Suppressor macrophage treated with lipopolysaccharide for 4 hours (primary cell): ENCODE data around the gene PREP.
"Not testable (repeated sequence)": the region's sequence is repeated elsewhere in the genome, so short reads cannot be mapped to it uniquely, and the experiment has no call there.

Experiments
- DNase-seq: peaks from one replicate; pipeline ENCODE4 v3.0.0-alpha.2; 2020

PREP gene

GRCh38 chr6:105389543-105389942, 13.3 kb downstream of the PREP start:
- DNase-seq = no peak

DNA sequence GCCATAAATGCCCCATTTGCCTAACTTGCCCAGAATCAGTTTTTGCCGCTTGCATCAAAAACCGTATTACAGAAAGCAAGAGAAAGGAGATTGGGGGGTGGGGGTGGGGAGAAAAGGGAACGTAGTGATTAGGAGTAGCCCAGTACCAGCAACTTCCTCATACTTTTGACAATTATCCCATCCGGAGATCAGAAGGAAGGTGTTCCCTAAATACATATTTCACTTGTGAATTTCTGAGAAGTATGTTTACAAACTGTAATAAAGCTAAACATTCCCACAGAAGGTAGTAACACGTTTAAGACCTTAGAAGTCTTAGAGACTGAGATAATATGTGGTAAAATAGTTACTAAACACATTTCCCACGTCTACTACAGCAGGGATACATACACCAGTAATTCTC, 14.5 kb downstream of the PREP start:
- DNase-seq = no peak

DNA sequence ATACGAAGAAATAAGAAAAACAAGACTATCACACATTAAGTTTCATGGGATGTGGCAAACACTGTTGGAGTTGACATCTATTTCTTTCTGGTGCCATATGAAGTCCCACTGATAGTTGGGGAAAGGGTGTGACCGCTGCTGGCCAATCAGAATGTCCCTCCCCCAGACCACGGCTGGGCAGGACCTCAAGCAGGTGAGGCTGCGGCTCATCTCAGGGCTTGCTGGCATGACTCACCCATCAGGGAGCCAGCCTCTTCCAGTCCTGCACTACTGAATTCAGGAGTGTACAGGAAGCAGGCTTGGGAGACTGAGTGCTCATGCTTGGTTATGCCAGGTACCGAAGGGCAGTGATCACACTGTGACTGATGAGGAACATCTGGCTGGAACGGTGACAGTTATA, 18.9 kb downstream of the PREP start:
- no peak for DNase-seq

DNA sequence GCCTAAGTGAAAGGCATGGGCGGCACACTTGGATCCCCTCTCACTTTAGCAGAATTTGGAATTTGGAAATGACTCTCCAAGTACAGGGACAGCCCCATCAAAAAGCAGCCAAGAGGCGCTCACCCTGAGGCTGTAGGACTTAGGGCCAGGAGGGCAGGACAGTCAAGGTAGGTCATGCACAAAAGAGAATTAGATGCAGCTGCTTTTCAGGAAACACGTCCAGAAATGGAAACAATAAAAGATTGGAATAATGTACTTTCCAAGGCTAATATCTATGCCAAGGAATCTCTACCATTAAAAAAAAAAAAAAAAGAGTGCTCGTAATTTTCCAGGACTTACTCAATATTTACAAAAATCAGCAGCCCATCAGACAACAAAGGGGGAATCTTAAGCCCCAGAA, 19.9 kb downstream of the PREP start:
- DNase-seq = no peak

- DNase-seq = no peak
Measured at GRCh38 chr6:105382496-105382895, 20.4 kb downstream of the PREP start.

DNA sequence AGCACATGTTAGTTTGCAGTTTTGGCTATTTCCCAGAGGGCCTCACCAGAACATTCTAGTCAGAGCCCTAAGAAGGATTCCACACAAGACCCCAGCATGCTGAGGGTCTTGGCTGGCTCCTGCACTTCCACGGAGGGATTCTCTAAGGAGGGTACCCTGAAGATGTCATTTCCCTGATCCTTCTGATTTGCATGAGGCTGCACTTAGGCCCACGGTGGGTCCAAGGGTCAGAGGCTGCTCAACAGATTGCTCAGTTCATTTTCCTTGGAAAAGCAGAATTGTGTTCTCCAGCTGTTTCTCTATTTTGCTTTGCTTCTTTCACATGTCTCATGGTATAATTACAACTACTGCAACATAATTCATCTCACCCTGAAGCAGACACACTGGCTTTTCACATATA, 22.2 kb downstream of the PREP start:
- DNase-seq = no peak

- DNase-seq = no peak
Measured at GRCh38 chr6:105375797-105376196, 27.1 kb downstream of the PREP start.

DNA sequence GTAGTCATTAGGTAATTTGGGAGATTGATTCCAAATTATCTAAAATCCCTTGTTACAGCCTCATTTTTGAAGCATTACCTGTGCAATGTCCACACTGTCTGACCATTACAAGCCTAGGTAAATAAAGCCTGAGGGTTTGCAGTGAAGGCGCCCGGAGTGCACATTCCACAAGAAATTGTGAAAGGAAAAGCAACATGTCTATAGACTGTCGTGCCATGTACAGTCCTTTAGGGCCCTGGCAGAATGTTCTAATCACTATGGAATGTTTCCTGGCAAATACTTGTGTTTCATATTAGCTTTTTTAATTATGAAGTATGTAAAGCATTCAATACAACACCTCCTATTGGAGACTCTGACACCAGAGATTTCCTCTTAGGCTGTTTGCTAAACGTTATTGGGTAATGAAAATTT, 28.9 kb downstream of the PREP start:
- DNase-seq = no peak

GRCh38 chr6:105373481-105373880, 29.4 kb downstream of the PREP start:
- DNase-seq = no peak

DNA sequence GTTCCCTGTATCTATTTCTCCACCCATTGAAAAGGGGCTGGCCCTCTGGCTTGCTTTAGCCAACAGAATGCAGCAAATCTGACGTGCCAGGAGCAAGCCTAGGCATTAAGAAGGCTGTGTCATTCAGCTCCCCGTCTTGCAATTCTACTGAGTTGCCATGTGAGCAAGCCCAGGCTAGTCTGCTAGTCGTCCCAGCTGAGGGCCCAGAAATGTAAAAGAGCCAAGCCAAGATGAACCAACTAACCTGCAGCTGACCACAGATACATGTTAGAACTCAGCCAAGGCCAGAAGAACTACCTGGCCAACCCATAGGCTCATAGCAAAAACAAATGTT, 30.1 kb downstream of the PREP start:
- DNase-seq = no peak

- no peak for DNase-seq
Measured at GRCh38 chr6:105372142-105372848, 30.6 kb downstream of the PREP start.

DNA sequence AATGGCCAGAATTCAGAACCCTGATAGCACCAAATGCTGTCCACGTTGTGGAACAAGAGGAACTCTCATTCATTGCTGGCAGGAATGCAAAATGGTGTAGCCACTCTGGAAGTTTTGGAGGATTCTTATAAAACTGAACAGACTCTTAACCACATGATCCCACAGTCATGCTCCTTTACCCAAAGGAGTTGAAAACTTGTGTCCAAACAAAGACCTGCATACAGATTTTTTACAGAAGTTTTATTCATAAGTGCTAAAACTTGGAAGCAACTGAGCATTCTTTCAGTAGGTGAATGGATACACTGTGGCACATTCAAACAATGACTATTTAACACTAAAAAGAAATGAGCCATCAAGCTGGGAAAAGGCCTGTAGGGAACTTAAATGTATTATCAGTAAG, 32.5 kb downstream of the PREP start:
- no peak for DNase-seq

GRCh38 chr6:105369145-105369544, 33.7 kb downstream of the PREP start:
- no peak for DNase-seq

DNA sequence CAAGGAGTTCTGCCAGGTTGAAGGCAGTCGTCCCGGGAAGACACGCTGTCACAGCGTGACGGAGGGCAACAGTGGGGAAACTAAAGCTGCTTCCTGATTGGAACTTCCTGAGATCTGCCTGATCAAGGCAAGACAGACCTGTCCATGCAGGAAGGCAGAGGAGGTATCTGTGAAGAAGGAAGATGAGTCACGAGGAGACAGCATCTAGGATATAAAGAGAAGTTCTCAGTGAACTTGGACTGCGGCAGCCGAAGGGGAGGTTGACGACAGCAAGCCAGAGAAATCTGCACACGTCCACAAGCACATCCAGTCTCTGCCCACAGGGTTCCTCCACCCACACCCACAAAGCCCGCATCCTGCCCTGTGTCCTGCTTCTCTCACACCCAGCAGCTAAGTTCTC, 38.6 kb downstream of the PREP start:
- no peak for DNase-seq

DNA sequence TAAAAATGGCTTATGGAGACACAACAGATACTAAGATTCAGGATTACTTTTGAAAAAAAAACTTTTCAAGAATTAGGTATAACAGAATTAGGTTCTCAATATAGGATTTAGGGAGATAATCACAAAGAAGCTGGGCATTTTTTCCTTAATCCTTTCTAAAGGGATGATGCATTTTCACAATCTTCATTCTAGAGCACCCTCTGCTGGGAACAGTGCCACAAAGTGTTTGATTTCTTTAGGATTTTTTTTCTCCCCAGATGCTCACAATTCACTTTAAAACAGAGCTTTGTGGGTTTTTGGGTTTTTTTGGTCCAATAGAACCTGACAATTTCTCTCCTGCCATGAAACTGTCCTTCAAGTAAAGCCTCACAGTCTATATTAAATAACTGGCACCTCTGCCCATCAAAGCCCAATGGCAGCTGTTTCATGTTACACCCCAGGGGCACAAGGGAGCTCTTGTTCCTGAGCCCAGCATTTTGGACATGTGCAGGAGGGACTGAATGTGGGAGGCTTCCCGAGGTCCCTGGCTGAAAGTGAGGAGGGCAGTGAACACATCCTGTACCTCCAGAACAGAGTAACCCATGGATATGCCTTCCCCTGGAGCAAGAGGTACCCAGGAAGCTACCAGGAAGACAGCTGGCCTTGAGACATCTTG, 39.7 kb downstream of the PREP start:
- DNase-seq = no peak

DNA sequence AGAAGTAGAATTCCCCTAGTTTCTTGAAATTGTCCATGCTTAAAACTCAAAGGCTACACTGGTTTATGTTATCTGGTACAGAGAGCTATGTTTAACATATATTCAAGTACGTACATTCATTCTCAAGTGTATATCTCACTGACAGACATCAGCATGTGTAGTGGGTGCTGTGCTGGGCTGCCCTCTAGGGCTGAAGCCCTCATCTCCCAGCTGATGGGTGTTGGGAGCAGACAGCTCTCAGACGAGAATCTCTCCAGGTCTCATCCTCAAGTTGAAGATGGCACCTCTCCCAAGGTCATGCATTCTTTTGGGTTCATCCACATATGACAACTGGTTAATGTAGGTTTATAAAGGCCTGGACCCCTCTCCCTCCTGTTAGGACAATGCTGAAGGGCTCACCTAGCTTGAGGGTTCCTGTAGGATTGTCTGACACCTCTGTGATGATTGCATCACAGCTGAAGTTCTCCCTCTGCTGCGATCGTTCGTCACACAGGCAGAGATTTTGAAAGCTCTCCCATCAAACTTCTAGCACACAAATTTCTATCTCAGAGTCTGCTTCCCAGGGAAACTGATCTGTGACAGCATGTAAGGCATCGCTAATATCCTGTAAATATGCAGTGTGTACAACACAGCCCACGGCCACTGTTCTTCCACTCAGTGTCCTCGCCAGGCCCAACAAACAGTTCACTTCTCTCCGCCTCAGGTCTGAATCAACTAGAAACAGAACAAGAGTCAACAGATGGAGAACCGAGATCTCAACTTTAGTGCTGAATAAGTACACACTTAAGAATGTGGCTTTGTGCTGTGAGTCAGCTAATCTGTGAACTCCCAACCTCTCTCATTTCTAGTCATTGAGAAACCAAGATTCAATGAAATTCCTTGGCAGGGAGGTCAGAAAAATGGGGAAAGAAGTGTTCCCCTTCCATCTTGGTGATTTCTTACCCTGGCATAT, 43.2 kb downstream of the PREP start:
- DNase-seq = no peak

DNA sequence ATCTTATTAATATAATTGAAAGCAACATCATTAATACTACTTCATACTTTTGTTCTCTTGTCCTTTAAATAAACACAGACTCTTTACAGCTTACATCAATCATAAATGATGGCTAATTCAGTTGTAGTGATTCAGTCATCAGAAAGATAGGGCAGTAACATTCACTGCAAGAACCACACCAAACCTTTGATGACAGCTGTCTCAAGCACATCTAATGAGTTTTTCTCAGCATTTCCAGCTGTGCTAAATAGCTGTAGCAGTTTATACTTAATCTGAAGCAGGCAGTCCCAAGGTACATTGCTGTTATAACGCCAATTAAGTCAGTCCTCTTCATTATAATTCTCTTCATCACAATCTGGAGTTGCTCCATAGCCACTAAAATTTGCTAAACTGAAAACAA, 45.7 kb downstream of the PREP start:
- no peak for DNase-seq

GRCh38 chr6:105352037-105352617, 50.8 kb downstream of the PREP start:
- no peak for DNase-seq

- no peak for DNase-seq
Measured at GRCh38 chr6:105348897-105349296, 54.0 kb downstream of the PREP start.

DNA sequence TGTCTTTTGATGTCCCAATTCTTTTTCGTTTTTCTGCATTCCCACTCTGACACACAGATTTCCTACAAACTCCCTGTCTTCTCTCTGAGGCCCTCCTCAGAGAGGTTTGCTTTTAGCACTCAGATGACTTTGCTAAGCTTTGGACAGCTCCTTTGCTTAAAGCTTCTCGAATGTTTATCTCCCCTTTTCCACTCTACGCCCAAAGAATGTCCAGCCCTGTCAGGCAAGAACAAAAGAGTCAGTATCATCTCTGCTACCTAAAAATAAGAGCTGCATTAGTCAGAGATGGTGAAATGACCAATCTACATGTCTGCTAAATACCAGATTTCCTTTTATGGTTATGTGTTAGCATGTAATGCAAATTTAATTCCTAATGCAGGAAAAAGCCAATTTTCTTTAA, 56.8 kb downstream of the PREP start:
- DNase-seq = no peak

DNA sequence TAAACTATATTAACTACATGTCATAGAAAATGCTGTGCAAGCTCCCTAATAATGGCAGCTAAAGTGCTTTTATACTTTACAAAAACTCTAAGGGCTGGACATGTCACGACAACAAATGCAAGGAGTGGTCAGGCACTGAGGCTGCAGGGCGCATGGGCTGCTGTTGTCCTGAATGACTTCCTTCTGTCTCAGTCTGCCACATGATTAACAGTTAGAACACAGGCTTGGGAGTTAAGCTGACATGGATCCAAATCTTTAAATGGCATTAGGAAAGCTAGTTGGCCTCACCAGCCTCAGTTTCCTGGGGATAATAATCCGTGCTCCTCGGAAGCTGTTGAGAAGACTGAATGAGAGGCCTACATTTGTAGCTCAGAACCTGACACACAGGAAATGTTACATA, 57.4 kb downstream of the PREP start:
- no peak for DNase-seq

- no peak for DNase-seq
Measured at GRCh38 chr6:105344881-105345370, 58.0 kb downstream of the PREP start.

GRCh38 chr6:105338350-105338983, 64.4 kb downstream of the PREP start:
- not testable (repeated sequence) for DNase-seq
